Measurements from ENCODE around the gene LYPD6B.

Gene LYPD6B

DNA sequence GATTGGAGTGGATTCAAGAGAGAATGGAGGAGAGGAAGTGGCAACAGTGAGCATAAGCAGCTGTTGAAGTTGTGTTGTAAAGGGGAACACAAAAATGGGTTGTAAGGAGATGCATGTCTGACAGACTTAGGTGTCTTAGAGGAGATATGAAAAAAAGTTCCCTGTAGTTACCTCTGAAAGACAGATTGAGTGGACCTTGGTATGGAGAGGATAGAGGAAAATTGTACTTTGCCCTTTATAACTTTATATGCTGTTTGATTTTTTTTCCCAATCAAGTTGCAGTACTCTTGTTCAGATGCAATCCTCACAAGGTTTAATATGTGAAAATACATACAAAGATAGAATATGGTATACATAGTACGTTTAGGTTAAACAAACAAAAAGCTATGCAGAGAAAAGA lies 73.6 kb downstream of the LYPD6B start:
- no peak overlapping the region for H3K4me3 ChIP-seq (ENCODE audit: control insufficient read depth, low read depth, low read length)
- DNase-seq (ENCODE audit: low read depth): no peak
- TF ChIP-seq, protein P1, sequence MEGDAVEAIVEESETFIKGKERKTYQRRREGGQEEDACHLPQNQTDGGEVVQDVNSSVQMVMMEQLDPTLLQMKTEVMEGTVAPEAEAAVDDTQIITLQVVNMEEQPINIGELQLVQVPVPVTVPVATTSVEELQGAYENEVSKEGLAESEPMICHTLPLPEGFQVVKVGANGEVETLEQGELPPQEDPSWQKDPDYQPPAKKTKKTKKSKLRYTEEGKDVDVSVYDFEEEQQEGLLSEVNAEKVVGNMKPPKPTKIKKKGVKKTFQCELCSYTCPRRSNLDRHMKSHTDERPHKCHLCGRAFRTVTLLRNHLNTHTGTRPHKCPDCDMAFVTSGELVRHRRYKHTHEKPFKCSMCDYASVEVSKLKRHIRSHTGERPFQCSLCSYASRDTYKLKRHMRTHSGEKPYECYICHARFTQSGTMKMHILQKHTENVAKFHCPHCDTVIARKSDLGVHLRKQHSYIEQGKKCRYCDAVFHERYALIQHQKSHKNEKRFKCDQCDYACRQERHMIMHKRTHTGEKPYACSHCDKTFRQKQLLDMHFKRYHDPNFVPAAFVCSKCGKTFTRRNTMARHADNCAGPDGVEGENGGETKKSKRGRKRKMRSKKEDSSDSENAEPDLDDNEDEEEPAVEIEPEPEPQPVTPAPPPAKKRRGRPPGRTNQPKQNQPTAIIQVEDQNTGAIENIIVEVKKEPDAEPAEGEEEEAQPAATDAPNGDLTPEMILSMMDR (conservative IDR thresholded peaks at IDR 0.05; ENCODE audit: control insufficient read depth, insufficient read depth, low read depth, low read length): no peak

DNA sequence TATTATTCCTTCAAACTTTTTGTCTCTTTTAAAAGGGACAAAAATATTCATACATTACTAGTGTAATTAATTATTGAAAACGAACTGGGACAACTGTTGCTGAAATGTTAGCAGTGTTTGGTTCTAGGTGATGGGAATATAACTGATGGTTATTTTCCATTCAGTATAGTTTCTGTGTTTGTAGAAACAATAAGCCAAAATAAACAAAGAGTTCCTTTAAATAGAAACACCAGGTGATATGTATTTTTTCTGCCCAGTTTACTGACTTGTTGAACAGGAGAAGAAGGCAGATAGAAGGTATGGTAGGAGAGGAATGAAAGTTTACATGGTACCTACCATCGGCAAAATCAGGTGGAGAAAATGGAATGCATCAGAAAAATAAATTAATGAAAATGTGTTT lies 74.2 kb downstream of the LYPD6B start:
- TF ChIP-seq, protein P1 (conservative IDR thresholded peaks at IDR 0.05; ENCODE audit: control insufficient read depth, insufficient read depth, low read depth, low read length): no peak
- H3K4me3 ChIP-seq (ENCODE audit: control insufficient read depth, low read depth, low read length): no peak overlapping the region
- no peak for DNase-seq (ENCODE audit: low read depth)

DNA sequence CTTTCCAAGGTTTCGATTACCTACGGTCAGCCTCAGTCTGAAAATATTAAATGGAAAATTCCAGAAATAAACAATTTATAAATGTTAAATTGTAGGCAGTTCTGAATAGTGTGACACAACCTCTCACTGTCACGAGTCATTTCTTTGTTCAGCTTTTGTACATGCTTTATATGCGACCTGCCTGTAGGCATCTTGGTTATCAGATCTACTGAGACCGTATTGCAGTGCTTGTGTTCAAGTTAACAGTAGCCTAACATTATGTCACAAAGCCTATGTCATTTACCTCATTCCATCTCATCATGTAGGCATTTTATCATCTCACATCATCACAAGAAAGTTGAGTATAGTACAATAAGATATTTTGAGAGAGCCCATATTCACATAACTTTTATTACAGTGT lies 77.3 kb downstream of the LYPD6B start:
- no peak for DNase-seq (ENCODE audit: low read depth)
- TF ChIP-seq, protein P1 (conservative IDR thresholded peaks at IDR 0.05; ENCODE audit: control insufficient read depth, insufficient read depth, low read depth, low read length): no peak
- H3K4me3 ChIP-seq (ENCODE audit: control insufficient read depth, low read depth, low read length): no peak overlapping the region

DNA sequence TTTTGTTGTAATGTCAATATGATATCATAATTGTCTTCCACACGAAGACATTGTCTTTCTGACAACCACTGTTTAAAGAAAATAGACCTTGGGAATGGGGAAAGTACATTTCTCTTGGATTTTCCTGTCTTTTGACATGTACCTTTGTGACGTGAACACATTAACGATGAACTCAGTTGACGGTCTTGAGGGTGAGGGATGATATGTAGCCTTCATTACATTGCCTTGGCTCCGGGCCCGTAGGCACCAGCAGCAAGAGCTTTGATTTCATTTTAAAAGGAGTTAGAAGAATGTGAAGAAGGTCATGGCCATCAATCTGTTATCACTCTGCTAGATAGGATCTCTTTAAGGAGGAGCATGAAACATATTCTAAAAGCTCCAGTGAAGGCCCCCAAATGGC lies 80.9 kb downstream of the LYPD6B start:
- no peak overlapping the region for H3K4me3 ChIP-seq (ENCODE audit: control insufficient read depth, low read depth, low read length)
- DNase-seq (ENCODE audit: low read depth): no peak
- TF ChIP-seq, protein P1 (conservative IDR thresholded peaks at IDR 0.05; ENCODE audit: control insufficient read depth, insufficient read depth, low read depth, low read length): no peak

DNA sequence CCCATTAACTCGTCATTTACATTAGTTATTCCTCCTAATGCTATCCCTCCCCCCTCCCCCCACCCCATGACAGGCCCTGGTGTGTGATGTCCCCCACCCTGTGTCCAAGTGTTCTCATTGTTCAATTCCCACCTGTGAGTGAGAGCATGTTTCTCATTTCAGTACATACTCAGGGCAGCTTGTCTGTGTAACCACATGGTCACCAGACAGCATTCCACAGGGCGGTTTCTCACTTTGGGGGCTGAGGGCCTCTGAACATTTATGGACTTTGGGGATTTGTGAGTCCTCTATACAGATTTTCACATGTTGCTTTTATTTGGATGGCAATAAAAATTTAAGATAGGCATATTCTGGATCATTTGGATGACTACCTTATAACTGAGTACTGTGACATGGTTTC lies 84.0 kb downstream of the LYPD6B start:
- no peak for DNase-seq (ENCODE audit: low read depth)
- TF ChIP-seq, protein P1 (conservative IDR thresholded peaks at IDR 0.05; ENCODE audit: control insufficient read depth, insufficient read depth, low read depth, low read length): no peak
- no peak overlapping the region for H3K4me3 ChIP-seq (ENCODE audit: control insufficient read depth, low read depth, low read length)

DNA sequence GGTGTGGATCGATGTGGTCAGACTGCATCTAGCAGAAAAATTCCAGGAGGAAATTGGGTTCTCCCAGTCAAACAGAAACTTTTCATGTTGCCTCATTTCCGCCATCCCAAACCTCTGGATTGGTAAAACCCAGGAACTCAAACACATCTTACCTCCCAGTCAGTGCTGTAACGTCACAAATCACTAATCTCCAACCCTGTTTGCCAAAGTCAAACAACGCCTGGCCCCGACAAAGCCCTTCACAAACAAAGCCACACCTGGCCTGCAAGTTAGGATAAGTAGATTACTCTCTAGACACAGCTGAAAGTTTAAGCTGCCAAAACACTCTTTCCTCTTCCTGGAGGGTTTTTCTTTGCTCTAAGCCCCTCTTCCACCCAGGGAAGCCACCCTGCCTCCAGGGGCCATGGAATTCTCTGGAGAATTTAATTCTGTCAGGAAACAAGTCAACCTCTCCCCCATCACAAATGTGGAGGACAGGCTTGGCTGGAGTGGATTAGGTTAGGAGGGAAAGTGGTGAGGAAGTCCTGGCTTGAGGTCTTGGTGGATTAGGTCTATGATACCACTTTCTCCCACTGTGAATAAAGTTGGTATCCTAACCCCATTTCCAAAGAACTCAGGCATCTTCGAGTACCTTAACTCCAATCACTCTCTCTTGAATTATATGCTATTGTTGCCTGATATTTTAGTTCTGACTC lies 86.7 kb downstream of the LYPD6B start:
- TF ChIP-seq, protein P1 (conservative IDR thresholded peaks at IDR 0.05; ENCODE audit: control insufficient read depth, insufficient read depth, low read depth, low read length): no peak
- DNase-seq (ENCODE audit: low read depth): no peak
- H3K4me3 ChIP-seq (ENCODE audit: control insufficient read depth, low read depth, low read length): no peak overlapping the region

DNA sequence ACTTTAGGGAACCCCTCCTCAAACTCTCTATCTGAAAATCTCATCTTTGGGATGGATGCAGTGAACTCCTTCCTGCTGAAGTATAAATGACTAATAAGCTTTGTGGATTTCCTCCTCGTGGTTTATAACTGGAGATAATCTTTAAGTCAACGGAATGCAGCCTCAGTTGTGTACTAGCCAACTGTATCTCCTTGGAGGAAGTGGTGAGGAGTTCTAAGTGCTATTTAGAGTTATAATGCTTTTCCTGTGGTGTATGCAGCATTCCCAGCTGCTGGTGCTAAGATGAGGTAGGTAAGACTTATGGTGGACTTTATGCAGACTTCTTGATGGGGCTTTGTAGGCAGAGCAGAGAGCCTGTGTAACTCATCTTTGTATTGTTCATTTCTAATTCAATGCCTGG lies 90.9 kb downstream of the LYPD6B start:
- TF ChIP-seq, protein P1 (conservative IDR thresholded peaks at IDR 0.05; ENCODE audit: control insufficient read depth, insufficient read depth, low read depth, low read length): no peak
- DNase-seq (ENCODE audit: low read depth): no peak
- no peak overlapping the region for H3K4me3 ChIP-seq (ENCODE audit: control insufficient read depth, low read depth, low read length)
